Ascending aorta (tissue), 2 donors: ENCODE results near the gene CP. TPM values are rescaled to one million over a fixed set of nuclear protein-coding genes. Genes with fewer than 3 reads are reported as not detected.
A peak's percentile ranks its signal among the peaks of the same experiment; 100 is the strongest.

Experiments used
- DNase-seq, 2 donors: peaks; one replicate each; pipeline ENCODE4 v3.0.0-alpha.2; 2019; ENCODE audit warnings: low spot score in 2 of 2
- H3K27ac ChIP-seq, 2 donors: fragments of 200-600 bp; sonication (generic); one replicate each; pipeline ENCODE4 v1.5.1; 2016 to 2017; ENCODE audit warnings: mild to moderate bottlenecking in 1 of 2
- H3K27me3 ChIP-seq: fragments of 200-600 bp; sonication (generic); one replicate; pipeline ENCODE4 v1.5.1; 2017
- H3K36me3 ChIP-seq, 2 donors: fragments of 200-600 bp; sonication (generic); one replicate each; pipeline ENCODE4 v1.5.1; 2016
- H3K4me1 ChIP-seq, 2 donors: fragments of 200-600 bp; sonication (generic); one replicate each; pipeline ENCODE4 v1.5.1; 2016 to 2017; ENCODE audit warnings: mild to moderate bottlenecking in 1 of 2
- H3K4me3 ChIP-seq, 2 donors: fragments of 200-600 bp; sonication (generic); one replicate each; pipeline ENCODE4 v1.5.1; 2016 to 2017; ENCODE audit warnings: mild to moderate bottlenecking in 1 of 2
- H3K9me3 ChIP-seq, 2 donors: fragments of 200-600 bp; sonication (generic); one replicate each; pipeline ENCODE4 v1.5.1; 2016
- CTCF ChIP-seq, 3 experiments: fragments of 200-600 bp in 2 of 3; fragments of 450-650 bp in 1 of 3; sonication (generic) in 2 of 3; IDR thresholded peaks; one replicate each; pipeline ENCODE4 v1.5.1; 2016 to 2019; ENCODE audit warnings: antibody characterized with exemption in 3 of 3, mild to moderate bottlenecking in 1 of 3, moderate library complexity in 1 of 3
- intact Hi-C: fragments of 100-400 bp; cut with DNase I; formaldehyde crosslinking; loops from one replicate; pipeline ENCODE4 v1.15.1; 2023
- total RNA-seq: library from RNA; depleted of rRNA; stranded (reverse); fragments of >200 nt; gene quantifications from one replicate; pipeline ENCODE4 v1.1.0, GENCODE V29; 2016

Gene CP
- total RNA-seq, 1 donor from 2014 or later: 58.3 TPM

- intact Hi-C loops: no loop called here
- no peaks in the 10 kb centered on the region for H3K27me3 ChIP-seq
- no peaks in the 10 kb centered on the region for H3K36me3 ChIP-seq
These were observed 26.4 kb downstream of the CP start for GRCh38 chr3:149195221-149195620.

GRCh38 chr3:149188494-149188893 lies 33.1 kb downstream of the CP start:
- Histone ChIP-seq H3K36me3 (no peaks in the 10 kb centered on the region), H3K4me1 (no peaks in the 10 kb centered on the region), H3K27ac (no peak overlapping the region), H3K9me3 (no peaks in the 10 kb centered on the region), H3K4me3 (no peak overlapping the region), H3K27me3 (no peaks in the 10 kb centered on the region)
- DNase-seq: no peak
- intact Hi-C loops: no loop called here
- no peak for TF ChIP-seq CTCF (IDR thresholded peaks at IDR 0.05)

More at GRCh38 chr3:149195221-149195620, 26.4 kb downstream of the CP start:
- no peak for TF ChIP-seq CTCF (IDR thresholded peaks at IDR 0.05)
- Histone ChIP-seq H3K4me1 (no peaks in the 10 kb centered on the region), H3K27ac (no peak overlapping the region), H3K4me3 (no peak overlapping the region), H3K9me3 (no peaks in the 10 kb centered on the region)
- no peak for DNase-seq

GRCh38 chr3:149186721-149187120 lies 34.9 kb downstream of the CP start:
- intact Hi-C loops: no loop called here

GRCh38 chr3:149186219-149186618 lies 35.4 kb downstream of the CP start:
- no peak overlapping the region for H3K4me3 ChIP-seq

More at GRCh38 chr3:149186721-149187120, 34.9 kb downstream of the CP start:
- no peak overlapping the region for H3K4me3 ChIP-seq
- H3K4me1 ChIP-seq: no peaks in the 10 kb centered on the region
- no peaks in the 10 kb centered on the region for H3K27me3 ChIP-seq
- H3K27ac ChIP-seq: no peak overlapping the region
- H3K36me3 ChIP-seq: no peaks in the 10 kb centered on the region
- no peak for TF ChIP-seq CTCF (IDR thresholded peaks at IDR 0.05)
- no peak for DNase-seq
- H3K9me3 ChIP-seq: no peaks in the 10 kb centered on the region

GRCh38 chr3:149181182-149181581 lies 40.4 kb downstream of the CP start:
- intact Hi-C loops: loop anchor here (5.0 kb wide), 2 partner anchors 66 to 224 kb away; no protein-coding TSS in a partner anchor
- no peak overlapping the region for H3K4me3 ChIP-seq
- DNase-seq: no peak
- H3K27me3 ChIP-seq: no peaks in the 10 kb centered on the region
- no peak for TF ChIP-seq CTCF (IDR thresholded peaks at IDR 0.05)
- no peaks in the 10 kb centered on the region for H3K9me3 ChIP-seq
- peak overlapping the region; percentile 31 to 35 for H3K27ac ChIP-seq
- H3K4me1 ChIP-seq: peaks cover 0 to 15% of the 10 kb centered on the region in 2 donors
- H3K36me3 ChIP-seq: peaks cover 0 to 16% of the 10 kb centered on the region in 2 donors

More at GRCh38 chr3:149186219-149186618, 35.4 kb downstream of the CP start:
- TF ChIP-seq CTCF (IDR thresholded peaks at IDR 0.05): no peak
- intact Hi-C loops: no loop called here
- Histone ChIP-seq H3K36me3 (peaks cover 0 to under 1% of the 10 kb centered on the region in 2 donors), H3K27ac (no peak overlapping the region), H3K4me1 (no peaks in the 10 kb centered on the region), H3K9me3 (no peaks in the 10 kb centered on the region), H3K27me3 (no peaks in the 10 kb centered on the region)
- DNase-seq: no peak
